GM18951 (cell line): ENCODE results near the gene ITGAV.

ENCODE experiments used
- POLR2A ChIP-seq: IDR thresholded peaks from 4 replicates; pipeline ENCODE4 v1.6.1; 2011; ENCODE audit warnings: mild to moderate bottlenecking; ENCODE audit not compliant: insufficient read length, insufficient read depth; ENCODE audit errors: extremely low read depth
- in situ Hi-C: fragments of 300-500 bp; cut with MboI; formaldehyde crosslinking; loops from one replicate; pipeline ENCODE4 v1.12.0; 2022; ENCODE audit warnings: low sequenced_read_pairs, mixed read lengths, inconsistent platforms; ENCODE audit not compliant: unreplicated experiment

The ITGAV gene

DNA sequence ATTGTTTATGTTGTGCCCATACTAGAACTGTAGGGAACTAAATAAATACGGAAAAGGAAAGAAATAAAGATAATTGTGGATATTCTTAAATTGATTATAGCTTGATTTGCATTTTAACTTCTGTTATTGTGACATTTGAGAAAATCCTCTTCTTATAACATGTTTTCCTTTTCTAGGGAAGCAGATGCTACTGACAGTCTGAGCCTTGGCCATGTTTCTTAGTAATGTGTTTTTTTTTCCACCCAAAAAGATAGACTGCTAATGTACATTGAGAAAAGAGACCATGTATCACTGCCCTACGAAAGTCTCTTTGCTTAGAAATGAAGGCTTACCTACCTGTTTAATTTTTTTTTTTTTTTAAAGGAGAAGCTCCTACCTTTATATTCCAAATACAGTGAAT lies 22.2 kb downstream of the ITGAV start:
- no peak for TF ChIP-seq POLR2A
- in situ Hi-C loops, result no loop called here

- in situ Hi-C loops, result no loop called here
- no peak for TF ChIP-seq POLR2A
Observed at GRCh38 chr2:186612555-186613440, 22.9 kb downstream of the ITGAV start.

DNA sequence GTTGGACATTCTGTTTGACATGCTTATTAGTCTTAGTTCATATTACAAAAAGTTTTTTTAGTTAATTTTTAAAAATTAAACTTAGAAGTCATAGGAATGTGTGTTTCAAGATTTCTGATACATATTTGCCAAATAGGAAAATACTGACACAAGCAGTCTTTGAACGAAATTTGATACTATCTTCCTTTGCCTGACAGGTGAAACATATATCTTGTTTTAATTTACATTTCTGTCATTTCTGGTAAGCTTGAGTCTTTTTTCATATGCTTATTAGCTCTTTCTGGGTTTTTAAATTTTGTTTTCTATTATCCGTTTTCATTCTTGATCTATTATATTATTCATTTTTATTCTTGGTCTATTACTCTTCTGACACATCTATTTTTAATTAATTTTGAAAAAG lies 24.5 kb downstream of the ITGAV start:
- in situ Hi-C loops, result no loop called here
- TF ChIP-seq POLR2A, result no peak

- in situ Hi-C loops, result no loop called here
Observed at GRCh38 chr2:186617148-186617547, 27.3 kb downstream of the ITGAV start.

DNA sequence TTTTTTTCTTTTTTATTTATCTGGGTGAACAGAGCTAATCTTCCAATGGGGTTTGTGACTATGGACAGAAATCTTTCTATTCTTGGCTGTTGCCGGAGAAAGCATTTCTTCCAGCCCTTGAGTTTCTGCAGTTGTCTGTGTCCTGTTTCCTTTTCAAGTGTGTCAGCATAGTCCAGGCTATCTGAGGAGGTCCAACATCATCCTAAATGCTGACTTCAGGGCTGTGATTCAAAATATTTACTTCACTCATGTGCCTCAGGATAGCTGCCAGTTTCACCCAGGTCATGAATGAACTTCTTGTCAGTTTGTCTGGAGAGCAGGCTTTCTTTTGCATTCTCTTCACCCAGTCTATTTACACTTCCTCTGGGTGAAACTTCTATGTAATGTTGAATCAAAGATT lies 27.9 kb downstream of the ITGAV start:
- in situ Hi-C loops, result no loop called here
- no peak for TF ChIP-seq POLR2A

More at GRCh38 chr2:186617148-186617547, 27.3 kb downstream of the ITGAV start:
- no peak for TF ChIP-seq POLR2A

GRCh38 chr2:186618696-186619095 lies 28.8 kb downstream of the ITGAV start:
- in situ Hi-C loops, result no loop called here
- no peak for TF ChIP-seq POLR2A

DNA sequence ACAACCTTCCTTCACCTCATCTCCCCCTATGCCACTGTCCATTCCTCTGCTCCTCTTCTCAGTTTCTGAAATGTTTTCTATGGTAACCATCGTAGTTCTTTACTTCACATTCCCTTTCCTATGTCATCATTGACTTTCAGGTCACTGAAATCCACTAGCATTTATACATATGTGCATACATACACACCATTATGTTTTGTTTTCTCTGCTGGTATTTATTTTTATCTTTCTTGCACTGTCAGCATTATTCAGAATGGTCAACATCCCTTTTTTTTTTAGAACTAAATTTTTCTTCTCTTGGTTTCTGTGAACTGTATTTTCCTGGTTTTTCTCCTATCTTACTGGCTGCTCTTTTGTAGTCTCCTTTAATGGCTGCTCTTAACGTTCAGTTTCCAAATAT lies 33.2 kb downstream of the ITGAV start:
- in situ Hi-C loops, result no loop called here
- TF ChIP-seq POLR2A, result no peak

DNA sequence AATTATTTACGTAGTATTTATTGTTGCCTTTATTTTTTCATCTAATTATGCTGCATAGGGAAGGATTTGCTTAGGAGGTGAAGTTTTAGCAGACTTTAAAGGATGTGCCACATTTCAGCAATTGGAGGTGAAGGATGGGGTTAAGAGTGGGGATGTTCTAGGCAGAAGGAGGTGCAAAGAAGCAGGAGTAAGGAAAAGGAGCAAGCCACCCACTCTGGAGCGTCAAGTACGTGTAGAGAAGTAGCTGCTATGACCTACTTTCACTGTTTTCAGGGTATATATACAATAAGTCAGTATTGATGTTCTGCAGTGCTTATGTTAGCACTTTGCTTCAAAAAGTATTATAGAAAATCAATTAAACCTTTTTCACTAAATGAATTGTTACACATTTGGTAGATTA lies 34.4 kb downstream of the ITGAV start:
- TF ChIP-seq POLR2A, result no peak
- in situ Hi-C loops, result no loop called here

DNA sequence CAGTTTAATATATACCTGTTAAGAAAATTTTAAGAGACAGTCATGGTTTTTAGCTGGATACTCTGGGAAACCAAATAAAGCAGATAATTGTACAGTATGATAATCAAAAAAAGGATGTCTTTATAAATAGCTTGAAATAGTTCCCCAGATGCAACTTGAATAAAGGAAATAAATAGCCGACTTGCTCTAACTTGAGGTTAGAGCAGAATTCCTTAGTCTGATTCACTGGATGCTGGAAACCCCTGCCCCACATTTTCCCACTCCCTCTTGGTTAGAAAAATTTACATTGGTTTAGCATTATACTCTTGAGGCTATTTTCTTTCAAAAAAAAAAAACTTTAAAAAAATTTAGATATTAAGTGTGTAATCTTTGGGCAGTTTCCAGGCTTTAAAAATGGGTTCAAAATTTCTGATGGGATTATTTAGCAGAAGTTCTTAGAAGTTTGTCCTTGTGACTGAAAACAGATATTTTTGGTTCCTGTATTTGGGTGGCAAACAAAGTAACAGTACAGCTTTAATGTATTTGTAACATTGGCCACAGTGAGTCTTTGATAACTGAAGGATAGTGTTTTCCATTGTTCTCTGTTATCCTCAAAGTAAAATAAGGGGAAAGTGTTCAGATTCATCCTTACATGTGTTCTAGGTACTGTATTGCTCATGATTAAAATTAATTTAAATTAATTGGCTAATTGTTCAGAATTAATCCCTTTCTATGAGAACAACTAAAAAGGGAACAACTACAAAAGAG lies 39.6 kb downstream of the ITGAV start:
- in situ Hi-C loops, result no loop called here
- no peak for TF ChIP-seq POLR2A

DNA sequence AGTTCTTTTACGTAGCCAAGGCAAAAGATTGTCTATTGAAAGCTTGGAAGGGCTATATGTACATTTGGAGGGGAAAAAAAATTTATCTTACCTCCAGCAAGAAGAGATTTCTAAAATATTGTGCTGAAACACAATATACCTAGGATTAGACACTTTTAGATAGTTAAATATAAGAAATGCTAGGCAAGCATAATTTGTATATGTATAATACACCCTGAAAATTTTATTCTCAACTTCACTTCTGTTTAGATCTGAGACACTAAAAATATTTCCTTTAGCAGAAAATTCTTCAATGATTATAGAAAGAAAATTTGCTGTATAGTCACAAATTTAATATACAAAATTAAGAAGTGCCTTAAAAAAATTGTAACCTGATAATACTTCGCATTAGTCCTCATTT lies 42.6 kb downstream of the ITGAV start:
- in situ Hi-C loops, result loop anchor here (10.0 kb wide), 1 partner anchor 128 kb away; no protein-coding TSS in a partner anchor

DNA sequence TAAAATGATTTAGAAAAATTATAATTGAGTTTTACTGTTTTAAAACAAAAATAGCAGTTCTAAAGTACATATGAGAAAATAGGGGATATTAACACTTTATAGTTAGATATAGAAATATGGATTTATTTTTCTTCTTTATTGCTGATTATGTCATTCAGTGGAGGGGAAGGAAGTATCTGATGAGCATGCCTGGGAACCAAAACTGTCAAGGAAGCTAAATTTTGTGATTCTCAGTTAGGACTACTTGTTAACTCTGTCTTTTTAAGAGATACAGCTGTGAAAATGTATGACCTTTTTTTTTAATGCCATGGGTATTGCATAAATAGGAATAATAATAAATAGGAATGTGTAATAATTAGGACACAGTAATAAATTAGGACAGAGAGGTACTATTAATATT lies 44.8 kb downstream of the ITGAV start:
- no peak for TF ChIP-seq POLR2A
- in situ Hi-C loops, result loop anchor here (10.0 kb wide), 1 partner anchor 130 kb away; no protein-coding TSS in a partner anchor

More for the DNA sequence above, 42.6 kb downstream of the ITGAV start:
- TF ChIP-seq POLR2A, result no peak

DNA sequence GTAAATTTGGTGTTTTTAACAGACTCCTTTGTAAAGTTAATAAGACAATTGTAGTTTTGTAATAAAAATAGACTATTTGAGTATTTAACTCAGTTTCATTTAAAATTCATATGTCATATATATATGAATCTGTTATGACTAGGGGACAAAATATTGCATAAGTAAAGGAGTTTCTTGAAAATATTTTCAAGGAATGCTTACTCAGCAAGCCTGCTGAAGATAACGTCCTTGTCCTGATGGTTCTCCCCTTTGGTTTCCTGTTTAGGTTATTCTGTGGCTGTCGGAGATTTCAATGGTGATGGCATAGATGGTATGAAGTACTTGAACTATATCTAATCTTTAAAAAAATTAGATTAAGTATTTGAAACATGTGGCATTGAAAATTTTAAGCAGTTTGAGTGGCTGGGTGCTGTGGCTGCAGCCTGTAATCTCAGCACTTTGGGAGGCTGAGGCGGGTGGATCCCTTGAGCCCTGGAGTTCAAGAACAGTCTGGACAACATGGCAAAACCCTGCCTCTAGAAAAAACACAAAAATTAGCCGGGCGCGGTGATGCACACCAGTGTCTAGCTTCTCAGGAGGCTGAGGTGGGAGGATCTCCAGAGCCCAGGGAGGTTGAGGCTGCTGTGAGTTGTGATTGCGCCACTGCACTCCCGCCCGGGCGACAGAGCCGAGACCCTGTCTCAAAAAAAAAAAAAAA lies 47.1 kb downstream of the ITGAV start:
- in situ Hi-C loops, result loop anchor here (10.0 kb wide), 1 partner anchor 132 kb away; no protein-coding TSS in a partner anchor
- no peak for TF ChIP-seq POLR2A

GRCh38 chr2:186637497-186637800 lies 47.6 kb downstream of the ITGAV start:
- in situ Hi-C loops, result loop anchor here (10.0 kb wide), 1 partner anchor 133 kb away; no protein-coding TSS in a partner anchor
- TF ChIP-seq POLR2A, result no peak
